ENCODE results near the gene TNRC6A.
A peak's percentile ranks its signal among the peaks of the same experiment; 100 is the strongest.
"Not testable (repeated sequence)": the region's sequence is repeated elsewhere in the genome, so short reads cannot be mapped to it uniquely, and the experiment has no call there.

The TNRC6A gene

GRCh38 chr16:24729243-24729950, at the start of gene TNRC6A:
Gene TNRC6A, plus strand, starts transcription at chr16:24729651. Its CDS starts 191 bp downstream, at chr16:24729842.
- DNase-seq (ENCODE audit: low read depth in 1 of 2, low spot score in 1 of 2) = peak; percentile 65 to 67

GRCh38 chr16:24681793-24682192, 47.7 kb upstream of the TNRC6A start:
- no peak for DNase-seq (ENCODE audit: low read depth in 1 of 2, low spot score in 1 of 2)

GRCh38 chr16:24683250-24683649, 46.2 kb upstream of the TNRC6A start:
- no peak for DNase-seq (ENCODE audit: low read depth in 1 of 2, low spot score in 1 of 2)

GRCh38 chr16:24683847-24684493, 45.5 kb upstream of the TNRC6A start:
- no peak for DNase-seq (ENCODE audit: low read depth in 1 of 2, low spot score in 1 of 2)

GRCh38 chr16:24685539-24686432, 43.7 kb upstream of the TNRC6A start:
- no peak for DNase-seq (ENCODE audit: low read depth in 1 of 2, low spot score in 1 of 2)

GRCh38 chr16:24686678-24687077, 42.8 kb upstream of the TNRC6A start:
- DNase-seq (ENCODE audit: low read depth in 1 of 2, low spot score in 1 of 2) = no peak

- DNase-seq (ENCODE audit: low read depth in 1 of 2, low spot score in 1 of 2) = no peak
Observed at GRCh38 chr16:24688359-24688758, 41.1 kb upstream of the TNRC6A start.

- no peak for DNase-seq (ENCODE audit: low read depth in 1 of 2, low spot score in 1 of 2)
Observed at GRCh38 chr16:24689128-24689527, 40.3 kb upstream of the TNRC6A start.

- DNase-seq (ENCODE audit: low read depth in 1 of 2, low spot score in 1 of 2) = no peak
Observed at GRCh38 chr16:24692854-24693253, 36.6 kb upstream of the TNRC6A start.

GRCh38 chr16:24694931-24695330, 34.5 kb upstream of the TNRC6A start:
- no peak for DNase-seq (ENCODE audit: low read depth in 1 of 2, low spot score in 1 of 2)

- no peak for DNase-seq (ENCODE audit: low read depth in 1 of 2, low spot score in 1 of 2)
Observed at GRCh38 chr16:24696699-24697098, 32.8 kb upstream of the TNRC6A start.

- no peak for DNase-seq (ENCODE audit: low read depth in 1 of 2, low spot score in 1 of 2)
Observed at GRCh38 chr16:24698308-24698707, 31.1 kb upstream of the TNRC6A start.

GRCh38 chr16:24699151-24699723, 30.2 kb upstream of the TNRC6A start:
- no peak for DNase-seq (ENCODE audit: low read depth in 1 of 2, low spot score in 1 of 2)

GRCh38 chr16:24700549-24701392, 28.7 kb upstream of the TNRC6A start:
- no peak for DNase-seq (ENCODE audit: low read depth in 1 of 2, low spot score in 1 of 2)

- DNase-seq (ENCODE audit: low read depth in 1 of 2, low spot score in 1 of 2) = no peak
Observed at GRCh38 chr16:24701521-24701951, 27.9 kb upstream of the TNRC6A start.

- not testable (repeated sequence) for DNase-seq (ENCODE audit: low read depth in 1 of 2, low spot score in 1 of 2)
Observed at GRCh38 chr16:24707760-24708159, 21.7 kb upstream of the TNRC6A start.

- no peak for DNase-seq (ENCODE audit: low read depth in 1 of 2, low spot score in 1 of 2)
Observed at GRCh38 chr16:24713379-24713778, 16.1 kb upstream of the TNRC6A start.

- no peak for DNase-seq (ENCODE audit: low read depth in 1 of 2, low spot score in 1 of 2)
Observed at GRCh38 chr16:24717411-24717810, 12.0 kb upstream of the TNRC6A start.

- no peak for DNase-seq (ENCODE audit: low read depth in 1 of 2, low spot score in 1 of 2)
Observed at GRCh38 chr16:24718967-24719521, 10.4 kb upstream of the TNRC6A start.

- DNase-seq (ENCODE audit: low read depth in 1 of 2, low spot score in 1 of 2) = peak in 1 of 2 donors; percentile 5
Observed at GRCh38 chr16:24721830-24722238, 7.6 kb upstream of the TNRC6A start.

All from stimulated activated CD4-positive, alpha-beta T cell treated with anti-CD3 and anti-CD28 coated beads, Interleukin-15, amount 100 ng/mL, for 1 hour (primary cell).